Activated T-cell treated with anti-CD3 and anti-CD28 coated beads, Interleukin-2, amount 50 U/mL, for 1 hour (primary cell): ENCODE data around the gene GNAT3.

Experiments used
- DNase-seq: peaks from one replicate; pipeline ENCODE4 v3.0.0-alpha.2; 2020

The GNAT3 gene

DNA sequence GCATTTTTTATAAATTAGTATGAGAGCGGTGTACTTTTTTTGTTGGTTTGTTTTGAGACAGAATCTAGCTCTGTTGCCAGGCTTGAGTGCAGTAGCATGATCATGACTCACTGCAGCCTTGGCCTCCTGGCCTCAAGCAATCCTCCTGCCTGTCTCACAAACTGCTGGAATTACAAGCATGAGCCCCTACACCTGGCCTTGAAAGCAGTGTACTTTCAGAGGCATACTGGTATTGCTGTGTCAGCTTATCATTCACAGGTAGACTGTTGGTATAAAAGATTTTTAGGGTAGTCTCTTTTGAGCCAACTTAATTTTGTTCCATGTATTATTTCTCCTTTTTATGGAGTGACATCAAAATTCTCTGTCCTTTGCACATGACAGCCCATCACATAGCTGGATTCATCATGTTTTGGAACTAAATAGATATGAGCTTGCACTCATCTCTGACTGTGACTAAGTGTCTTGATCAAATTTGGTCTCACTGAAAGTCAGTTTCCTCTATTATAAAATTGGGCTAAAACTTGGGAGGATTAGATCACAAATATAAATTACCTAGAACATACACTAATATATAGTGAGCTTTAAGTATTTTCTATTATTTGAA, 12.4 kb downstream of the GNAT3 start:
- DNase-seq = no peak

DNA sequence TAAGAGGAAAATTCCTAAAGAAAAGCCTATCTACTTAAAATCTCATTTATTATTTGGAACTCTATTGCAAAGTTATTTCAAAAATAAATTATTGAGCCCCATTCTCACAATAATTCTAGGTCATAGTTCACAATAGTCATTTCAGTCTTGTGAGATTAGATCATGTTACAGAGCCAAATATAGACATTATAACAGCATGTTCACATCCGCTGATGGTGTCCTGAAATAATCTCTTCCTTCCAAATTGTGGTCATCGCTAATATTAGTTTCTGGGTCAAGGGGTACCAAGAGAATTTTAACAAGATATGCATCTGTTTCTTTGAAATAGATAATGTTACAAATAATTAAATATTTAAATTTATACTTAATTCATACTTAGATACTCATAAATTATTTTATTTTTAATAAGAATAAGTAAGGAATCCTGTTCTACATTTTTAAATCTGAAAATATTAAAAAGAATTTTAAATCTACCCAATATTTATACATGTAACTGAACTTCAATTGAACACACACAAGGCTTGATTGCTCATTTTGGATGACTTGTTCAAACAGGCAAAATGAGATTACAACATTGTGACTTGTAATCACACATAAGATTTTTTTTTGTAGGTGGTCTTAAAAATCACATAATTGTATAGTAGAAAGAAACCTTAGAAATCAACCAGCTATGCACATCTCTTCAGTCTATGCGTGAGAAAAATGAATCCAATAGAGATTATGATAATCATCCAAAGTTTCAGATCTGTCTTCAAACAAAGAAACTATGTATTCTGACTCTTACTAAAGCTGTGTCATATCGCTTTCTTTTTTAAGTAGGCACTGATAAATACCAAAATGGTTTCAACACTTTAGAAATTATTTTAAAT, 13.1 kb downstream of the GNAT3 start:
- DNase-seq = no peak

DNA sequence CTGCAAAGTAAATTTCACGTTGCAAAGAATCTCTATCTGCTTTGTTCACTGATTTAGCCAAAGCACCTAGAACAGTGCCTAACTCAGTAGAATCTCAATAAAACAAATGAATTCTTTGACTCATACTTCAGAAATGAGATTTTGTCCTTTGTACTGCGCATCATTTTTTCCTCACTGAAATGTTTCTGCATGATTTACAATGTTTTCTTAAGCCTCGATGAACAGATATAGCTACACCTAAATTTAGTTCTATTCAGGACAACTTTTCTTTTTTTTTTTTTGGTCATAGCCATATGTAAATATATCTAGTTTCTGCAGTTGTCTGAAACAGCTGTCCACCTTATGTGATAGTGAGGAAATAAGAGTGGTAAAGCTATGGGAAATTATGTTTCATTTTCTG, 15.3 kb downstream of the GNAT3 start:
- no peak for DNase-seq

DNA sequence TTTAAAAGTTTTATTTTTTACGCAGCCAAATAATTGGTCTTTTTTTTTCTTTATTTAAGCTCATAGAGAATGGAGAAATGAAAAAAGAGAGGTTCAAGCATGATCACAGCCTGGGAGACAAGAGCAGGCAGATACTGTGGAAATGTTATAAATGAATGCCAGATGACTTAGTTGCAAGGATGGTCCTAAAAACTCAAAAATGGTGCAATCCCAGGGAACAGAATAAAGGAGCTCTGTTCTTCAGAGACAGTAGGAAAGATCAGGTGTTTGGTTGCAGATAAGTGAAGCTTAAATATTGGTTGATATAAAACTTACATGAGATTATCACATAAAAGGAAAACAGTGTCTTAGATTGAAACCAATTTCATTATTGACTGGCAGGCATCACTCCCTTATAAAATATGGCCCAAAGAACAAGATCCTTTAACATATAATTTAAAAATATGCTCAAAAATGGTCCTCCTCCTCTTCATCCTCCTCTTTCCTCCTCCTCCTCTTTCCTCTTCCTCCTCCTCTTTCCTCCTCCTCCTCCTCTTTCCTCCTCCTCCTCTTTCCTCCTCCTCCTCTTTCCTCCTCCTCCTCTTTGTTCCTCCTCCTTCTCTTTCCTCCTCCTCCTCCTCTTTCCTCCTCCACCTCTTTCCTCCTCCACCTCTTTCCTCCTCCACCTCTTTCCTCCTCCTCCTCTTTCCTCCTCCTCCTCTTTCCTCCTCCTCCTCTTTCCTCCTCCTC, 18.6 kb downstream of the GNAT3 start:
- no peak for DNase-seq

DNA sequence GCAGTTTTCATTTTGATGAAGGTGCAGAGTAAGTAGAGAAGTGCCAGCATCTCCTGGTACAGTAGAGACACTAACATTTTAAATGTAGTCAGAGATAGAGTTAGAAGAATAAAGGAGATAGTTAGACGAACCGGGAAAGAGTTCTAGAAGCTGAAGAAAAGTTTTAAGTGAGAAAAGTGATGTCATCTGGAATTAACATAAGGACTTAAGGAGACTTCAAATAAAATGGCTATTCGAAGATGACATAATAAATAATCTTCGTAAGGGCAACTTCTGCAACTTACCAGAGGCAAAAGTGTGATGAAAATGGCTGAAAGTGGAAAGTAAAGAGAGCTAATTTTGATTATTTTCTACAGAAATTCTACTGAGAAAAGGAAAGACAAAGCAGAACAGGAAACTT, 20.4 kb downstream of the GNAT3 start:
- no peak for DNase-seq

DNA sequence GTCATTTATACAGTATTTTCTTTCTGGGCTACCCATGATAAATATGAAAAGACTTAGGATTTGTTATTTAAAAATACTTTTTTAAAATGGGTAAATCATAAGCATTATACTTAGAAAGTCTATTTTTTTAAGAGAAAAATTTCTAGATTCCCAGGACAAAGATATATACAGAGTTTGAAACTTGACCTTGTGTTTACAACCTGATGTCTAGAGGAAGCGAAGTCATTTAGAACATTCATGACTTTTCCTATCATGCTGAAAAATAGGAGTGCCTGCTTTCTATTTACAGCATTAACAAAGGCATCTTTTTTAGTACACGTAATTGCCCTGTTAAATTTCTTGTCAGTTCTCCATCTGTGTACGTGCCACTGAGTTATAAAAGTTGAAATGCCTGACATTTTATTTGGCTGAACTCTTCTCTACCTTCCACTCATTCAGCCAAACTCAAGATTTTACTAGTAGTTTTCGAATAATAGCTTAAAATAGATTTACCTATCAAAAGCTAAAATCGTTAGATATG, 23.0 kb downstream of the GNAT3 start:
- DNase-seq = no peak

DNA sequence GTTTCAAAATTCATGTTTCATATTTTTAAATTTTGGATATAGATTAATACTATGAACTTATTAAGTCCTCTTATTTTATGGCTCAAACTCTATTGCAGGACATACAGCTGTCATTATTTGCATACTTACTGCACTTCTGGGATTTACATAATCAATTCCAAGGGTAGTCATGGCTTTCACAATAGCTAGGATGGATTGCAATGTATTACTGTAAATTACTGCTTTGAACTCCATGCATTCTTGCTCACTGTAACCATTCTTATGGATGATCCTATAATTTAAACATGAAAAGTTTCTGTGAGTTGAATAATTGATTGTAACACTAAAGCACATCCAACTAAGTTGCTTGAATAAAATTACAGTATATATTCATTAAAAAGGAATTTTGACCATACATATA, 23.5 kb downstream of the GNAT3 start:
- DNase-seq = no peak

DNA sequence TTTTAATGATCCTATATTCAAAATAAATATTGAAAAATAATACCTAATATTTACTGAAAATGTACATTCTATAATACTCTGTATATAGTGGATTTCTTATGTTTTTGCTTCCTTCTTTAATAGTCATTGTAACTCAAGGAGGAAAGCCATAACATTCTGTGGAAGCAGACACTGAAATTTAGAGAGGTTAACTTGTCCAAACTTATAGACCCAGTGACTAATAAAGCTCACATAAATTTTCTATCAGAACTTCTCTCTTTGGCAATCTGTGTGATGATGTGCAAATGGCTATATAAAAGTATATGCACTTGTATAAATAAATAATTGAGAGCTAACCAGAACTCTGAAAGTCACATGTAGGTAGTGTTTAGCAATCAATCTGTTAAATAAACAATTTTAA, 26.1 kb downstream of the GNAT3 start:
- no peak for DNase-seq

DNA sequence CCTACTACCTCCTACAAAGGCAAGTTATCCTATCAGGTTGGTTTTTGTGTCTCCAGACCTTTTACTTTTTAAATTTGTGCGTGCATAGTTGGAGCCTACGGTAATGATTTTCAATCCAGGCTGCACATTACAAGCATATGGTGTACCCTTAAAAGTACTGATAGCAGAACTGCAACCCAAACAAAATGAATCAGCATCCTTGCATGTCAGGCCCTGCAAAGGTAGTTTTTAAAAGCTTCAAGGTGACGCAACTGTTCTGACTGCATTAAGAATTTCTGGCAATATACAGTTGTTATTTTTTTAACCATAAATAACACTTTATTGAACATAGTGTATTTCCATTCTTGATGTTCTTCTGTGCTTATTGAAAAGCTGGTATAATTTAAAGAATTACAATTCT, 28.9 kb downstream of the GNAT3 start:
- DNase-seq = no peak

DNA sequence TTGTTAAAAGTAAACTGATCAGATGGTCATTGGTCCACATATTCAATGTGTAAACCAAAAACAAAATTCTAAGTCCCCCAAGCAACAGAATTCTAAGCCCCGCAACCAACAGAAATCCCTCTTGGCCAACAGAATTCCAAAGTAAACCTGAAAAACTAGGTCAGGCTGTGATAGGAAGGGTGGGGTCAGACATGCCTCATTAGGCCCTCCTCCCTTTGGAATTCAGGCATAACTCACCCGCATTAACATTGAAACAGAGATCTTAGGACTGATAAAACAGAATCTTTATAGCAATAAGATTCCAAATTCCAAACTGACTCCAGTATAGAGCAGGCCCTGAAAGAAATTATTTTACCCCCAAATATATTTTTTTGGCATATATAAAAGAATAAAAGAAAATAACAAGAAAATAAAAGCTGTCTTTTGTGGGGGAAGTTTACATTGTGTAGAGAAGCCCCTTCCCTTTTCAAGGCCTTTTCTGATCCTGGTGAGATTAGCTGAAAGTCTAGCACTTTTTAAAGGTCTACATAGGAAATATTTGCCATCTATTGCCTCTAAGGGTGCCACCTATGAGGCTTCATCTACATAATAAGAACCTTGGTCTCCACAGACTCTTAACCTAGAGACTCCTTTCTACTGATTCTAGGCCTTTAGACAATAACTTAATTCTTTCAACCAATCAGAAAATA, 30.5 kb downstream of the GNAT3 start:
- DNase-seq = no peak

DNA sequence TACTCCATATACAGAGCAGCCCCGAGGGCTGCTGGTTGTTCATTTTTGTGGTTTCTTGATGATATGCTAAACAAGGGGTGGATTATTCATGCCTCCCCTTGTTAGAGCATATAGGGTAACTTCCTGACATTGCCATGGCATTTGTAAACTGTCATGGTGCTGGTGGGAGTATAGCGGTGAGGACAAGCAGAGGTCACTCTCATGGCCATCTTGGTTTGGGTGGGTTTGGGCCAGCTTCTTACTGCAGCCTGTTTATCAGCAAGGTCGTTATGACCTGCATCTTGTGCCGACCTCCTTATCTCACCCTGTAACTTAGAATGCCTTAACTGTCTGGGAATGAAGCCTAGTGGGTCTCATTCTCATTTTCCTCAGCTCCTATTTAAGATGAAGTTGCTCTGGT, 31.3 kb downstream of the GNAT3 start:
- DNase-seq = no peak

DNA sequence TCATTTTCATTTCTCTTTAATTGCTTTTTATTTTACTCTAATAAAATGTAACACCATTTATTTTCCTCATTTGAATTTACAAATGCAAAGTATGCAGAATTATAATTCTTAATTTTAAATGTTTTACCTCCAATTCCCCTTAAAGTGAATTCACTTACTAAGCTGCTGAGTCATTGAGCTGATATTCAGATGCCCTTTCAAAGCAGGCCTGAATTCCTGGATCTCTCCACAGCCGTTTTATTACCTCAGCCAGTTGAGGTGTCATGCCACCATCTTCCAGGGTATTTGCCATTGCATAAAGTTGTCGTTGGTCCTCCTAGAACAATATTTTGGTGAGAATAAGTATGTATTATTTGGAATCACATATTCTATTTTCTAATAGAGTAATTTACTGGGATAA, 33.2 kb downstream of the GNAT3 start:
- DNase-seq = no peak

DNA sequence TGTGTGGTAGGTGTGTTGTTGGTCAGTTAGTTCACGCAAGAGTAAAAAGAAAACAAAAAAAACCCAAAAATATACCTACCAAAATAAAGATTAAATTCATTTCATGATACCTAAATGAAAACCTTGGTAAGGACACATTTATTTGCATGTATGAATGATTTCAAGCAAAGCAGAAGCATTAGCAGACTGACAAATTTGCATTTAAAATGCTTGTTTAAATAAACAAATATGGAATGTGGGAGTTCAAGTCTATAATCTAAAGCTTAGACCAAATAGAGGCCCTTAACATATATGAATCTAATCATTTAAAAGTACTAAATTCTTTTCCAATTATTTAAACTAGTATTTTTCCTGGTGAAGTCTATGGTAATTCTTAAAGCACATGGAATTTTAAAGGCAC, 35.8 kb downstream of the GNAT3 start:
- DNase-seq = no peak

DNA sequence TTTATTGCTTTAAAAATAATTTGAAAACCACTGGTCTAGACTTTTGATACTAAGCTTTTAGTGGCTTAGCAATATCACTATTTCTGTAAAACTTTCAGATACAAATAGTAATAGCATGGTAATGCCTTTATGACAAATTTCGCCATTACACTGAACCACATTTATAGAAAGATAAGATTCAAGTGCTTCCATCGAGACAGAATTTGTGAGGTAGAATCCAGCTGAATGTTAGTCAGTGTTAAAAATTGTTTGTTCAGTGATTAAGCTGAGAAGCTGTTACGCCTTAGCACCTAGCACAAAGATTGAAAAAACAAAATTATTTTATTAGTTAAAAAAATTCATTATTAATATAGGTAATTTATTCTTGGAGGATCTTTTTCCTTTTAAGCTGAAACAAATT, 36.5 kb downstream of the GNAT3 start:
- no peak for DNase-seq

DNA sequence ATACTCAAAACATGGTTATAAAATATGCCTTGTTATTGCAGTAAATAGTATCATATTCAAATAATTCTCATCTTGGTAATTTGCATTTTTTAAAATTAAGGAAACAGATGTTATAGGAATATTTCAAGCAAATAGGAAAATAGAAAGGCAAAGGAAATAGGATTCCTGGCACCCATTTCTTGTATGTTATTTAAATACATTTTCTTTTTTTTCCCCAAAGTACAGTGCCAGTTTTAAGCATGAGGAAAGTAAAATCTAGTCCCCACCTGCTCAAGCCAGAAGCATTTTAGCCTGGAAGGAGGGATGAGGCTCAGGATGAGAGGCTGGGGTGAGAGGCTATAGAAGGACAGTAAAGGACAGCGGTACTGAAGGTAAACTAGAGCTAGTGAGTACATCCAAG, 38.1 kb downstream of the GNAT3 start:
- no peak for DNase-seq

DNA sequence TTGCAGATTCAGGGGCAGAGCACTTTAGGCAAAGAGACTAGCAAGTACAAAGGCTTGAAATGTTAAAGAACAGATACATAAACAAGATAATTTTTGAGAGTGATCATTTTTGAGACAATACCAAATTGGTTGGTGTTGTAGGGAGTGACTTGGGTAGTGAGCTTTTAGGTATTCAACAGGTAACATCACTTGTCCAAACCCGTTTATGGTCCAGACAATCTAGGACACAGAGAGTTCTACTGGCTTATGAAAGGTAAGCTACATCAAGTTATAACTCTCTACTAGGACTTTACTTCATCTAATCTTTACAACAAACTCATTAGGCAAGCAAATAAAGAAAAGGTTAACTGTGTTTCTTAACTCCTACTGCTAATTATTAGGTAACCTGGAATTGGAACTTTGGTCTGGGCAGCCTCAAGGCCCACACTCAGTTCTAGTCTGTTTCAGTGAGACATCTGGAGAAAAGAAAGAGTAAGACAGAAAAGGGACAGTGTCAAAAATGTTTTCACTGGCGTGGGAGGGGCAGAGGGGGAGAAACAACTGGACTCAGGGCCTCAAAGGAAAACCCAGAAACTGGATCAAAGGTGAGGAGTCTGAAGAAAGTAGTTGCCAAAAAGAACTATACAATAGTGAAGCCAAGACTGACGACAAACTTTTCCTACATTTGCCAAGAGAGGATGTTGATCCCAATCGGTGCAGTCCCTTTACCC, 39.2 kb downstream of the GNAT3 start:
- no peak for DNase-seq

DNA sequence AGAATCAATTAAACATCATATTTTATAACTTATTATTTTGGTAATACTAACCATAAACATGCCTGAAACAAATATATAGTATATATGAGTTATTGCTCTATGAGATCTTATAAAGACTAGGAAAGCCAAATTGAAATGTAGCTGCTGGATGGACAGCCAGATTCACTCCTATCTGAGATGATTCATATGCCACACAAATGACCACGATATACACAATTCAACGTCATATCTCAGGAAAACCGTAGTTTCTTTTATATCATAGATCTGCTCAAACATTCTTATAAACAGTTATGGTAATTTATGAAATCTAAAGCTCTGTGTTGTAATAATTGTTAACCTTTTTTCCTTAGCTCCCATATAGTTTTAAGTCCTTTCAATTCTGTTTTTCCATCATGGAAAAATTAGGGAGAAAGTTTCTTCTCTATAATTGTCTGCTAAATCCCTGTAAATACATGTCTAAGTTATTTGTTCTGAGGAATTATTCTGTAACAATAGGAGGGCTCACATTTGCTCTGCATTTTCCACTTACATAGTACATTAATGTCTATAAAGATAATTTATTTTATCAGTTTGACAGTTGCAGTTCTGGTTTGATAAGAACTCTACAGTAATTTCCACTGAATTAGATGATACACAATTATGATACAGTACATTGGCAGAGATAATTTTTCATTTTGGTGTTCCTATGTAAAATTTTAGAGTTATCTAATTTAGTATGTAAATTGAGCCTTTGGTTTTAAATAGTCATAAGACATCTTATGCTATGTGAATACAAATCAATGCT, 42.7 kb downstream of the GNAT3 start:
- no peak for DNase-seq

DNA sequence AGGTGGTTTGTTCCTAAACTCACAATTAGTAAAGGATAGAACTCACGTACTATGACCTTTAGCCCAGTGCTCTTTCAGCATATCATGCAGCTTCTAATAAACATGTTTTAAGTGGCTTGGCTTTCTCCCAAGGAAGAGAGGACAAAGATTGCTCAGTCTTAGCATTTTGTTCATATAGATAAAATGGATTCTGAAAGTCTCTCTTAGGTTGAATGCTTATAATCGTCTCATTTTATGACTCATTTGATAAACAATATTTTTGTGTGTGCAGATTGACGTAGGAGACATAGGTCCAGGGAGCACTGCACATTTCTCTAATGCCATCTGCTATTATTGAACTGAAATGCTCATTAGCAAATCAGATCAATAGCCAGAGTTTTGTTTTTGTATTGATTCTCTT, 44.8 kb downstream of the GNAT3 start:
- DNase-seq = no peak

DNA sequence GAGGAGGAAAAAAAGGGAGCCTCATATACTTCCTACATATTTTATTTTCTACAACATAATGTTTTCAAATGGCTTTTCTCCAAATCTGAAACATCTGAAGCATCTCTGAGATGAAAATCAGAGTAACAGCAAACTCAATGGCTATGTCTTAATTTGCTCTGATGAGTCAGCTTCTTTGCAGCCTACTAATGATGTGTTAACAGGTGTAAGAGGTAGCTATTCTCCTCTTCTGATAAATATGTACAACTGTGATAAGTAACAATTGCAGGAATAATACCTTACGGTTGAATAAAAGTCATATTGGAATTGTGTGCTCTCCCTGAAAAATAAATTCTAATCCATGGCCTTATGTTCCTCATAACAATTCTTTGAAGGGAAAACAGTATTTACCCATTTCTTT, 45.2 kb downstream of the GNAT3 start:
- DNase-seq = no peak

DNA sequence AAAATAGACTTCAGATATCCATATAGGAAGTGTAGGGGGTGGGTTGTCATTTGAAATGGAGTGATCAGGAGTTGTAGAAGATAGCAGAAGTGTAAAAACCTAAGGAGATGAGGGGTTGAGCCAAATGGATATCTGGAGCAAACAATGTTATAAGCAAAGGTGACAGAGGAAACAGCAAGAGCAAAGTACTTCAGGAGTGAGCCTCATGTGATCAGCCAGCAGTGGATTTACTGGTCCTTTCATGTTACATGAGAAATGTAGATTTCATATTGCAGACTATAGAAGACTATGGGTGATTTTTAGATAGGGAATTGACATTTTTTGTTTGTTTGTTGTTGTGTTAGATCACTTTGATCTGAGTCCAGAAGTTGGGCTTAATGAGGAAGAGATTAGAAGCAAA, 47.7 kb downstream of the GNAT3 start:
- no peak for DNase-seq

DNA sequence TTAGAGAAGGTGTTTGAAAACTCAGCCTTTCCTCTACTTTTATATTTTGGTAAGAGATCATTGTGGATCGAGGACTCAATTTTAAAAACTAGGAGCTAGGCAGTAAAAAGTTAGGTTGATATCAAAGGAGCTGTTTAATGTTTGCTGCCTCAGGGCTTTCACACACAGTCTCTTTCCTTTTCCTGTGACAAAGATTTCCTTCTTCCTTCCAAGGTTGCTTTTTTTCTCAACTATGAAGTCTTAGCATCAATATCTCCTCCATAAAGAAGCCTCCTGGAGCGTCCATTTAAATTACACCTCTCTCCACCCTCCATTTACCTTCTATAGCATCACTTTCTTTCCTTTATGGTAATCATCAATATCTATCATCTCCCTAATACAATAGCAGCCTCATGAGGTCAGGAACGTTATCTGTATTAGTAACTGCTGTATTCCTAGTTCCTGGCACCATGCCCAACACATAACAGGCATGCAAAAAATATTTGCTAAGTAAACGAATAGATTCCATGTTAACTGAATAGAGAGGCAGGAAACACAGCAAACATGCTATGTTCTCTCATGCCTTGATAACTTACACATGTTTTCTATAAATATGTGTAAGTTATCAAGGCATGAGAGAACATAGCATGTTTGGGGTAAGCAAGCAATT, 48.5 kb downstream of the GNAT3 start:
- DNase-seq = no peak
